Lung (tissue), 16 donors: ENCODE measurements around the gene ENPEP. TPM values are rescaled to one million over a fixed set of nuclear protein-coding genes. Genes with fewer than 3 reads are reported as not detected.
A peak's percentile ranks its signal among the peaks of the same experiment; 100 is the strongest.
"Not testable (repeated sequence)": the region's sequence is repeated elsewhere in the genome, so short reads cannot be mapped to it uniquely, and the experiment has no call there.

Experiments used
- ATAC-seq: fragments of 200-7000 bp; cut with Tn5 transposase; one replicate; pipeline ENCODE4 v1.9.1; 2020; ENCODE audit warnings: moderate number of reproducible peaks; ENCODE audit not compliant: insufficient read depth, low FRiP score
- DNase-seq, 3 donors: peaks; one replicate each; pipeline ENCODE4 v3.0.0-alpha.2; 2013 to 2017
- H3K27ac ChIP-seq, 2 donors: one replicate each; pipeline ENCODE4 v1.5.1; 2013; ENCODE audit warnings: mild to moderate bottlenecking in 2 of 2, moderate library complexity in 2 of 2, control low read depth in 1 of 2, inconsistent platforms in 1 of 2, low read depth in 1 of 2, low read length in 1 of 2
- H3K27me3 ChIP-seq, 3 donors: one replicate each; pipeline ENCODE4 v1.5.1; 2013; ENCODE audit warnings: low read length in 2 of 3; ENCODE audit not compliant: control insufficient read depth in 3 of 3, insufficient read depth in 3 of 3
- H3K36me3 ChIP-seq, 4 donors: one replicate each; pipeline ENCODE4 v1.5.1; 2013; ENCODE audit warnings: low read length in 4 of 4, mild to moderate bottlenecking in 1 of 4, moderate library complexity in 1 of 4; ENCODE audit not compliant: control insufficient read depth in 4 of 4, insufficient read depth in 4 of 4
- H3K4me1 ChIP-seq, 5 donors: one replicate each; pipeline ENCODE4 v1.5.1; 2013; ENCODE audit warnings: low read length in 5 of 5, mild to moderate bottlenecking in 2 of 5, moderate library complexity in 1 of 5; ENCODE audit not compliant: control insufficient read depth in 5 of 5, insufficient read depth in 5 of 5
- H3K4me3 ChIP-seq: one replicate; pipeline ENCODE4 v1.5.1; 2013; ENCODE audit warnings: mild to moderate bottlenecking, control low read depth, moderate library complexity
- H3K9ac ChIP-seq, 2 donors: one replicate each; pipeline ENCODE4 v1.5.1; 2013; ENCODE audit warnings: low read length in 2 of 2, control low read depth in 1 of 2; ENCODE audit not compliant: insufficient read depth in 1 of 2
- H3K9me3 ChIP-seq, 4 donors: one replicate each; pipeline ENCODE4 v1.5.1; 2013; ENCODE audit warnings: low read length in 3 of 4, mild to moderate bottlenecking in 1 of 4, moderate library complexity in 1 of 4; ENCODE audit not compliant: control insufficient read depth in 4 of 4, insufficient read depth in 3 of 4
- WGBS, 2 donors: extraction: QIAGEN DNeasy Blood & Tissue Kit; methylation state at CpG; one replicate each; pipeline ENCODE4 v1.1.7; 2013; 5-methylcytosine and 5-hydroxymethylcytosine counted together
- long read RNA-seq, 5 donors: transcript quantifications; one replicate each; lab custom pipeline, GENCODE V29; 2026
- polyA plus RNA-seq, 2 donors: library from polyadenylated mRNA; stranded (reverse); fragments of 200-250 nt; gene quantifications; one replicate each; pipeline ENCODE4 v1.2.1, GENCODE V29; 2013
- total RNA-seq, 2 donors: library from RNA; depleted of rRNA in 1 of 2; stranded (reverse); fragments of >200 nt in 1 of 2; gene quantifications; one replicate each; pipeline ENCODE4 v1.2.1, GENCODE V29; 2014 to 2021
- TF ChIP-seq, protein P1 (sequence below): IDR thresholded peaks from 2 replicates; pipeline ENCODE4 v1.5.1; 2012; ENCODE audit warnings: mild to moderate bottlenecking; ENCODE audit errors: control extremely low read depth, extremely low read depth
- donor health status: control.
- donor health status: control.
- donor health status: Bipolar disorder and iron deficiency.
- donor health status: healthy.
- donor health status: DM: yes; HTN: yes; CAD: no.

ENPEP gene, protein sequence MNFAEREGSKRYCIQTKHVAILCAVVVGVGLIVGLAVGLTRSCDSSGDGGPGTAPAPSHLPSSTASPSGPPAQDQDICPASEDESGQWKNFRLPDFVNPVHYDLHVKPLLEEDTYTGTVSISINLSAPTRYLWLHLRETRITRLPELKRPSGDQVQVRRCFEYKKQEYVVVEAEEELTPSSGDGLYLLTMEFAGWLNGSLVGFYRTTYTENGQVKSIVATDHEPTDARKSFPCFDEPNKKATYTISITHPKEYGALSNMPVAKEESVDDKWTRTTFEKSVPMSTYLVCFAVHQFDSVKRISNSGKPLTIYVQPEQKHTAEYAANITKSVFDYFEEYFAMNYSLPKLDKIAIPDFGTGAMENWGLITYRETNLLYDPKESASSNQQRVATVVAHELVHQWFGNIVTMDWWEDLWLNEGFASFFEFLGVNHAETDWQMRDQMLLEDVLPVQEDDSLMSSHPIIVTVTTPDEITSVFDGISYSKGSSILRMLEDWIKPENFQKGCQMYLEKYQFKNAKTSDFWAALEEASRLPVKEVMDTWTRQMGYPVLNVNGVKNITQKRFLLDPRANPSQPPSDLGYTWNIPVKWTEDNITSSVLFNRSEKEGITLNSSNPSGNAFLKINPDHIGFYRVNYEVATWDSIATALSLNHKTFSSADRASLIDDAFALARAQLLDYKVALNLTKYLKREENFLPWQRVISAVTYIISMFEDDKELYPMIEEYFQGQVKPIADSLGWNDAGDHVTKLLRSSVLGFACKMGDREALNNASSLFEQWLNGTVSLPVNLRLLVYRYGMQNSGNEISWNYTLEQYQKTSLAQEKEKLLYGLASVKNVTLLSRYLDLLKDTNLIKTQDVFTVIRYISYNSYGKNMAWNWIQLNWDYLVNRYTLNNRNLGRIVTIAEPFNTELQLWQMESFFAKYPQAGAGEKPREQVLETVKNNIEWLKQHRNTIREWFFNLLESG
- 10 to 100 TPM in 1 of 2 donors, 1 to 10 TPM in 1; 5.3 to 26.3 TPM for total RNA-seq
- 1 to 10 TPM; 1.0 to 1.8 TPM for polyA plus RNA-seq
- long read RNA-seq, donor 1, full-length matches to known transcripts, result 1 of 1 reads
- long read RNA-seq, donor 1, partial matches to known transcripts, result 0 of 1 reads
- long read RNA-seq, donor 1, other reads (novel, unspliced or antisense), result 0 of 1 reads
- long read RNA-seq, donor 2, result 0 reads
- long read RNA-seq, donor 3, result 0 reads
- long read RNA-seq, donor 4, result 0 reads
- long read RNA-seq, donor 5, full-length matches to known transcripts, result 1 of 1 reads
- long read RNA-seq, donor 5, partial matches to known transcripts, result 0 of 1 reads
- long read RNA-seq, donor 5, other reads (novel, unspliced or antisense), result 0 of 1 reads

DNA sequence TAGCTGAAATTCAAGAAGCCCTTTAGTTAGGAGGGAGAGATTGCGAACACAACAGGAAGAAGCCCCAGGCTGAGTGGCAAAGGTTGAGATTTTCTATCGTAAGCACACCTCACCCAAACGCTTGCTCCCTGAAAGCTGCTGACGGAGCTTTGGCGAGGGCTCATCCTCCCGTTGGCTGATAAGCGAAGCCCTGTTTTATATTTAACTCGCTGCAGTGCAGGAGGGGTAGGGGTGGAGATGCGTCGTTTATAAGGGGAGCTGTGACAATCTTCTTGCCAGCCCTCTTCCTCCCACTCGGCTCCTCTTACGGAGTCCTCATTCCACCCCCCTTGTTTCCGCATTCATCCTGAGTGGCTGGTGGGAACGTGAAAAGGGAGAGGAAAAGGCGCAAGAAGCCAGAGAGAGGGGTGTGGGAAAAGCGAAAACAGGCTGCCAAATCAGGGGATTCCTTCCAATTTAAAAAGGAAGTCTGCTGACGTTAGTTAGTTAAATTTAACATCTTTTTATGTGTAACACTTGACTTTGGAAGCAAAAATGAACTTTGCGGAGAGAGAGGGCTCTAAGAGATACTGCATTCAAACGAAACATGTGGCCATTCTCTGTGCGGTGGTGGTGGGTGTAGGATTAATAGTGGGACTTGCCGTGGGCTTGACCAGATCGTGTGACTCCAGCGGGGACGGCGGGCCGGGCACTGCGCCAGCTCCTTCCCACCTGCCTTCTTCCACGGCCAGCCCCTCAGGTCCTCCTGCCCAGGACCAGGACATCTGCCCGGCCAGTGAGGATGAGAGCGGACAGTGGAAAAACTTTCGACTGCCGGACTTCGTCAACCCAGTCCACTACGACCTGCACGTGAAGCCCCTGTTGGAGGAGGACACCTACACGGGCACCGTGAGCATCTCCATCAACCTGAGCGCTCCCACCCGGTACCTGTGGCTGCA, at the start of gene ENPEP:
ENPEP (plus strand) TSS at position 275 of the 938 bp plus-strand sequence; CDS start at position 535, 260 bp downstream.
- Histone ChIP-seq H3K36me3 (no peaks in the 10 kb centered on the region), H3K27me3 (no peaks in the 10 kb centered on the region), H3K4me3 (no peak within 1 kb of the TSS), H3K9ac (peak within 1 kb of the TSS; percentile 3 to 44), H3K27ac (peak within 1 kb of the TSS in 1 of 2 donors; percentile 24), H3K9me3 (no peaks in the 10 kb centered on the region), H3K4me1 (peaks cover 0 to 20% (median 0%) of the 10 kb centered on the region in 5 donors)
- TF ChIP-seq, protein P1, sequence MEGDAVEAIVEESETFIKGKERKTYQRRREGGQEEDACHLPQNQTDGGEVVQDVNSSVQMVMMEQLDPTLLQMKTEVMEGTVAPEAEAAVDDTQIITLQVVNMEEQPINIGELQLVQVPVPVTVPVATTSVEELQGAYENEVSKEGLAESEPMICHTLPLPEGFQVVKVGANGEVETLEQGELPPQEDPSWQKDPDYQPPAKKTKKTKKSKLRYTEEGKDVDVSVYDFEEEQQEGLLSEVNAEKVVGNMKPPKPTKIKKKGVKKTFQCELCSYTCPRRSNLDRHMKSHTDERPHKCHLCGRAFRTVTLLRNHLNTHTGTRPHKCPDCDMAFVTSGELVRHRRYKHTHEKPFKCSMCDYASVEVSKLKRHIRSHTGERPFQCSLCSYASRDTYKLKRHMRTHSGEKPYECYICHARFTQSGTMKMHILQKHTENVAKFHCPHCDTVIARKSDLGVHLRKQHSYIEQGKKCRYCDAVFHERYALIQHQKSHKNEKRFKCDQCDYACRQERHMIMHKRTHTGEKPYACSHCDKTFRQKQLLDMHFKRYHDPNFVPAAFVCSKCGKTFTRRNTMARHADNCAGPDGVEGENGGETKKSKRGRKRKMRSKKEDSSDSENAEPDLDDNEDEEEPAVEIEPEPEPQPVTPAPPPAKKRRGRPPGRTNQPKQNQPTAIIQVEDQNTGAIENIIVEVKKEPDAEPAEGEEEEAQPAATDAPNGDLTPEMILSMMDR, result no peak
- ATAC-seq (no peak), DNase-seq (peak; percentile 60 to 82 (median 76))
- 51 to 65% methylated on average over 39 of the region's 39 CpGs for WGBS, 2 donors

GRCh38 chr4:110431805-110432204, 44.1 kb upstream of the ENPEP start:
- WGBS, 2 donors, result 56 to 65% methylated on average over 2 of the region's 2 CpGs
- H3K4me3 ChIP-seq, H3K4me1 ChIP-seq, H3K27ac ChIP-seq, H3K27me3 ChIP-seq, H3K9me3 ChIP-seq, H3K9ac ChIP-seq, H3K36me3 ChIP-seq, ATAC-seq, DNase-seq: not testable (repeated sequence)

- not testable (repeated sequence) for H3K9ac ChIP-seq, ATAC-seq, H3K27ac ChIP-seq, H3K27me3 ChIP-seq, H3K4me1 ChIP-seq, H3K4me3 ChIP-seq, H3K36me3 ChIP-seq, H3K9me3 ChIP-seq, DNase-seq
- WGBS, 2 donors, result 71 to 74% methylated on average over 3 of the region's 3 CpGs
Observed at GRCh38 chr4:110437292-110437691, 38.7 kb upstream of the ENPEP start.

GRCh38 chr4:110439209-110439608, 36.7 kb upstream of the ENPEP start:
- not testable (repeated sequence) for ATAC-seq, H3K9me3 ChIP-seq, DNase-seq, H3K36me3 ChIP-seq, H3K27me3 ChIP-seq, H3K9ac ChIP-seq, H3K4me3 ChIP-seq, H3K4me1 ChIP-seq, H3K27ac ChIP-seq
- 75 to 95% methylated on average over 1 of the region's 1 CpG for WGBS, 2 donors
